ENCODE data around the gene PACRG.

GRCh38 chr6:163092876-163093275, 365.1 kb downstream of the PACRG start:
- TF ChIP-seq CTCF (IDR thresholded peaks at IDR 0.05; ENCODE audit: low read depth, low read length) (no peak), POLR2A (IDR thresholded peaks at IDR 0.05; ENCODE audit: extremely low read depth, insufficient read length) (no peak)

All from NB4 (cell line).